ENCODE results near the gene SLC5A11.

GRCh38 chr16:24929409-24929808 is 83.6 kb downstream of the SLC5A11 start:
- TF ChIP-seq CTCF (conservative IDR thresholded peaks at IDR 0.05) (no peak), ZFX (IDR thresholded peaks at IDR 0.05) (no peak)
